HepG2 (cell line): ENCODE measurements around the gene RAB17. TPM values are rescaled to one million over a fixed set of nuclear protein-coding genes. Genes with fewer than 3 reads are reported as not detected.

Experiments used
- CREB3 ChIP-seq: sonication (generic); formaldehyde crosslinking; IDR thresholded peaks from 2 replicates; pipeline ENCODE4 v1.5.0; 2020; ENCODE audit warnings: missing genetic modification reagents
- FLYWCH1 ChIP-seq: sonication (generic); formaldehyde crosslinking; IDR thresholded peaks from 2 replicates; pipeline ENCODE4 v1.8.1; 2023; ENCODE audit warnings: mild to moderate bottlenecking, missing genetic modification reagents
- FUBP1 ChIP-seq: sonication (generic); formaldehyde crosslinking; IDR thresholded peaks from 2 replicates; pipeline ENCODE4 v1.5.1; 2020; ENCODE audit warnings: missing genetic modification reagents, mild to moderate bottlenecking, borderline replicate concordance
- HNRNPL ChIP-seq: fragments of 200-400 bp; formaldehyde crosslinking; IDR thresholded peaks from 2 replicates; pipeline ENCODE4 v1.6.1; 2017; ENCODE audit warnings: mild to moderate bottlenecking, low read depth, low read length
- KLF6 ChIP-seq: IDR thresholded peaks from 2 replicates; pipeline ENCODE4 v1.8.0; 2016; ENCODE audit warnings: missing biosample characterization, missing genetic modification reagents
- PCBP2 ChIP-seq: fragments of 200-400 bp; formaldehyde crosslinking; optimal IDR thresholded peaks from 2 replicates; pipeline ENCODE3; 2018; ENCODE audit warnings: low read length, low read depth; ENCODE audit not compliant: poor library complexity, severe bottlenecking
- RELA ChIP-seq: sonication (generic); formaldehyde crosslinking; IDR thresholded peaks from 2 replicates; pipeline ENCODE4 v1.4.0; 2020; ENCODE audit warnings: missing genetic modification reagents
- SIX4 ChIP-seq: sonication (generic); formaldehyde crosslinking; IDR thresholded peaks from 2 replicates; pipeline ENCODE4 v1.4.0; 2020; ENCODE audit warnings: missing genetic modification reagents
- SMC3 ChIP-seq: IDR thresholded peaks from 2 replicates; pipeline ENCODE4 v1.6.1; 2011; ENCODE audit warnings: low read length, improper control_type of control experiment
- TAF1 ChIP-seq: sonication (generic); formaldehyde crosslinking; IDR thresholded peaks from 2 replicates; pipeline ENCODE4 v1.4.0; 2020; ENCODE audit warnings: missing genetic modification reagents
- ZNF142 ChIP-seq: sonication (generic); formaldehyde crosslinking; IDR thresholded peaks from 2 replicates; pipeline ENCODE4 v1.4.0; 2020; ENCODE audit warnings: missing genetic modification reagents
- ZNF235 ChIP-seq: sonication (generic); formaldehyde crosslinking; IDR thresholded peaks from 2 replicates; pipeline ENCODE4 v1.8.1; 2023; ENCODE audit warnings: mild to moderate bottlenecking, missing genetic modification reagents, borderline replicate concordance
- ZNF367 ChIP-seq: sonication (generic); formaldehyde crosslinking; IDR thresholded peaks from 2 replicates; pipeline ENCODE4 v1.4.0; 2020; ENCODE audit warnings: missing genetic modification reagents, borderline replicate concordance
- ZNF468 ChIP-seq: sonication (generic); formaldehyde crosslinking; IDR thresholded peaks from 2 replicates; pipeline ENCODE4 v1.8.0; 2022; ENCODE audit warnings: mild to moderate bottlenecking, moderate library complexity, missing genetic modification reagents
- ZNF724P ChIP-seq: sonication (generic); formaldehyde crosslinking; IDR thresholded peaks from 2 replicates; pipeline ENCODE4 v1.8.0; 2022; ENCODE audit warnings: missing genetic modification reagents, borderline replicate concordance
- ZNF776 ChIP-seq: sonication (generic); formaldehyde crosslinking; IDR thresholded peaks from 2 replicates; pipeline ENCODE4 v1.4.0; 2020; ENCODE audit warnings: mild to moderate bottlenecking, missing genetic modification reagents
- ZNF879 ChIP-seq: sonication (generic); formaldehyde crosslinking; IDR thresholded peaks from 2 replicates; pipeline ENCODE4 v1.8.1; 2023; ENCODE audit warnings: missing genetic modification reagents
- polyA plus RNA-seq, 8 experiments: library from polyadenylated mRNA; depleted of rRNA in 3 of 8; stranded (reverse) in 7 of 8; unstranded in 1 of 8; fragments of >200 nt; fragmentation: Illumina TruSeq in 4 of 8; extraction: Trizol in 4 of 8; gene quantifications; 2 replicates each; pipeline versions ENCODE4 v1.2.1 to v1.2.3, GENCODE V29; 2011 to 2016; ENCODE audit warnings: low read depth in 4 of 8, missing spikeins in 1 of 8, mixed read lengths in 1 of 8; ENCODE audit not compliant: insufficient read depth in 1 of 8
- total RNA-seq, 5 experiments: library from RNA; depleted of rRNA; stranded (reverse); fragments of >200 nt; fragmentation: Illumina TruSeq; extraction: Trizol; gene quantifications; 2 replicates each; pipeline ENCODE4 v1.2.3, GENCODE V29; 2016; ENCODE audit warnings: low read depth in 1 of 5
- TF ChIP-seq, protein P1 (sequence below): sonication (generic); formaldehyde crosslinking; IDR thresholded peaks from 2 replicates; pipeline ENCODE4 v1.5.0; 2020; ENCODE audit warnings: mild to moderate bottlenecking, missing genetic modification reagents

The RAB17 gene
- total and polyA plus RNA-seq, 2 of the 13 experiments (the other 11 are each of a cell fraction or from before 2014, with no cell fraction given), result 68.0 to 124 TPM

DNA sequence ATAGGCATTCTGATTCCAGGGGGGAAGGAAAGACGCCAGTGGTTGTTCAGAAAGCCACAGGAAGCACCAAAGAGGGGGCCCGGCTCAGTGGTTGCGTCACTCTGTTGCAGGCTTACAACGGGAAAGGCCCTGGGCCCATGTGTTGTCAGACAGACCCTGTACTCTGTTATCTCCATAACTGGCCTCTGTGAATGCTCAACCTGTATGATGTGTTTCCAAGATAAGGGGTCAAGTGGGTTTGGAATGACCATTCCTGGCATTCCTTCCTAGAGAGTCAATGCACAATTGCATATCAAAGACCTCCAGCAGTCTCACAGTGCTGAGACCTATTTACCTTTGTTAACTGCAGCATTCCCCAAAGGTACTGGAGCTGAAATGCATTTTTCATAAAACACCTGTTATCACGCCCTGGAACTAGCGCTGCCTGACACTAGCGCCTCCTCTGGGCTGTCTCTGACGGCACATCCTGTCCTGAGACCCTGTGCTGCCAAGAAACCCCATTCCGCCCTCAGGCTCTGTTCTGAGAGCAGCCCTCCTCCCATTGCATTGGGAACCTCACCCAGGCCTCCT lies 23.7 kb upstream of the RAB17 start (continued):
- TF ChIP-seq KLF6 (CRISPR knock-in tag) (peak; percentile 57; the same call in 1 of the 2 replicates), SIX4 (CRISPR knock-in tag) (peak; percentile 87; the same call in 1 of the 2 replicates), ZNF142 (CRISPR knock-in tag) (no peak), ZNF235 (CRISPR knock-in tag) (no peak), ZNF879 (CRISPR knock-in tag) (no peak), ZNF367 (CRISPR knock-in tag) (no peak), FLYWCH1 (CRISPR knock-in tag) (no peak), ZNF724P (CRISPR knock-in tag) (0 out of 2 replicates have a peak, but pooled peaks have one; percentile 49), SMC3 (no peak; the same call in 1 of the 2 replicates), TAF1 (peak; percentile 24; the same call in 1 of the 2 replicates), ZNF776 (CRISPR knock-in tag) (no peak), FUBP1 (CRISPR knock-in tag) (0 out of 2 replicates have a peak, but pooled peaks have one; percentile 38), HNRNPL (no peak), CREB3 (CRISPR knock-in tag) (no peak), PCBP2 (no peak), ZNF468 (CRISPR knock-in tag) (no peak), RELA (CRISPR knock-in tag) (peak; percentile 83; the same call in 1 of the 2 replicates)
- TF ChIP-seq, protein P1, sequence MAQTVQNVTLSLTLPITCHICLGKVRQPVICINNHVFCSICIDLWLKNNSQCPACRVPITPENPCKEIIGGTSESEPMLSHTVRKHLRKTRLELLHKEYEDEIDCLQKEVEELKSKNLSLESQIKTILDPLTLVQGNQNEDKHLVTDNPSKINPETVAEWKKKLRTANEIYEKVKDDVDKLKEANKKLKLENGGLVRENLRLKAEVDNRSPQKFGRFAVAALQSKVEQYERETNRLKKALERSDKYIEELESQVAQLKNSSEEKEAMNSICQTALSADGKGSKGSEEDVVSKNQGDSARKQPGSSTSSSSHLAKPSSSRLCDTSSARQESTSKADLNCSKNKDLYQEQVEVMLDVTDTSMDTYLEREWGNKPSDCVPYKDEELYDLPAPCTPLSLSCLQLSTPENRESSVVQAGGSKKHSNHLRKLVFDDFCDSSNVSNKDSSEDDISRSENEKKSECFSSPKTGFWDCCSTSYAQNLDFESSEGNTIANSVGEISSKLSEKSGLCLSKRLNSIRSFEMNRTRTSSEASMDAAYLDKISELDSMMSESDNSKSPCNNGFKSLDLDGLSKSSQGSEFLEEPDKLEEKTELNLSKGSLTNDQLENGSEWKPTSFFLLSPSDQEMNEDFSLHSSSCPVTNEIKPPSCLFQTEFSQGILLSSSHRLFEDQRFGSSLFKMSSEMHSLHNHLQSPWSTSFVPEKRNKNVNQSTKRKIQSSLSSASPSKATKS, result peak; percentile 85; the same call in 1 of the 2 replicates
